Naive thymus-derived CD4-positive, alpha-beta T cell (primary cell): ENCODE data around the gene PLAAT4. TPM values are rescaled to one million over a fixed set of nuclear protein-coding genes. Genes with fewer than 3 reads are reported as not detected.
"Not testable (repeated sequence)": the region's sequence is repeated elsewhere in the genome, so short reads cannot be mapped to it uniquely, and the experiment has no call there.

Source experiments
- ATAC-seq: fragments of 150-1000 bp; cut with Tn5 transposase; 2 replicates; pipeline ENCODE4 v1.10.0; 2021; ENCODE audit warnings: mild to moderate bottlenecking, moderate library complexity
- CTCF ChIA-PET: fragments of 350-600 bp; sonication (Branson Sonifier 250); formaldehyde crosslinking; loops from one replicate; lab custom pipeline; 2021; ENCODE audit warnings: antibody characterized with exemption; lab: Charles Lee
- POLR2A ChIA-PET: fragments of 350-600 bp; sonication (Branson Sonifier 250); formaldehyde crosslinking; loops from one replicate; lab custom pipeline; 2021; ENCODE audit warnings: antibody characterized with exemption, inconsistent platforms; lab: Charles Lee
- DNase-seq, 9 donors: peaks; one replicate each; pipeline versions ENCODE4 v3.0.0 to v3.0.0-alpha.2; 2020 to 2022; ENCODE audit warnings: mixed read lengths in 1 of 9
- H3K27ac ChIP-seq: one replicate; pipeline ENCODE4 v1.7.0; 2013; ENCODE audit warnings: mild to moderate bottlenecking, low read depth, low read length, moderate library complexity
- H3K27me3 ChIP-seq, 2 donors: one replicate each; pipeline ENCODE4 v1.7.0; 2013; ENCODE audit warnings: low read length in 2 of 2, mild to moderate bottlenecking in 2 of 2, moderate library complexity in 2 of 2; ENCODE audit not compliant: control insufficient read depth in 2 of 2, insufficient read depth in 2 of 2
- H3K36me3 ChIP-seq, 3 experiments: 1 replicate in 2 of 3; 2 replicates in 1 of 3; pipeline ENCODE4 v1.7.0; 2013; ENCODE audit warnings: low read length in 3 of 3, mild to moderate bottlenecking in 3 of 3, moderate library complexity in 1 of 3; ENCODE audit not compliant: insufficient read depth in 3 of 3, control insufficient read depth in 2 of 3
- H3K4me1 ChIP-seq, 2 donors: one replicate each; pipeline ENCODE4 v1.7.0; 2013; ENCODE audit warnings: low read length in 2 of 2, mild to moderate bottlenecking in 2 of 2, moderate library complexity in 1 of 2; ENCODE audit not compliant: control insufficient read depth in 2 of 2, insufficient read depth in 2 of 2
- H3K4me3 ChIP-seq: 2 replicates; pipeline ENCODE4 v1.7.0; 2013; ENCODE audit warnings: mild to moderate bottlenecking, low read length
- H3K9me3 ChIP-seq, 3 experiments: 1 replicate in 2 of 3; 2 replicates in 1 of 3; pipeline ENCODE4 v1.7.0; 2013; ENCODE audit warnings: low read length in 3 of 3; ENCODE audit not compliant: control insufficient read depth in 2 of 3
- H3K27ac Mint-ChIP-seq, 9 donors: one replicate each; pipeline ENCODE4 v1.8.0; 2020 to 2022; ENCODE audit warnings: mixed read lengths in 9 of 9, mild to moderate bottlenecking in 8 of 9, moderate library complexity in 5 of 9, inconsistent platforms in 2 of 9
- H3K27me3 Mint-ChIP-seq, 5 donors: one replicate each; pipeline ENCODE4 v1.8.0; 2021 to 2022; ENCODE audit warnings: mixed read lengths in 5 of 5, mild to moderate bottlenecking in 1 of 5
- H3K36me3 Mint-ChIP-seq, 5 donors: one replicate each; pipeline ENCODE4 v1.8.0; 2020 to 2022; ENCODE audit warnings: mixed read lengths in 5 of 5, mild to moderate bottlenecking in 3 of 5, inconsistent platforms in 1 of 5
- H3K4me1 Mint-ChIP-seq, 7 donors: one replicate each; pipeline ENCODE4 v1.8.0; 2020 to 2022; ENCODE audit warnings: mixed read lengths in 7 of 7, mild to moderate bottlenecking in 3 of 7, inconsistent platforms in 1 of 7
- H3K4me3 Mint-ChIP-seq, 10 donors: one replicate each; pipeline ENCODE4 v1.8.0; 2020 to 2022; ENCODE audit warnings: mild to moderate bottlenecking in 10 of 10, mixed read lengths in 10 of 10, moderate library complexity in 6 of 10, inconsistent platforms in 2 of 10
- H3K9me3 Mint-ChIP-seq, 11 donors: one replicate each; pipeline ENCODE4 v1.8.0; 2020 to 2022; ENCODE audit warnings: mixed read lengths in 11 of 11, mild to moderate bottlenecking in 4 of 11, inconsistent platforms in 1 of 11, moderate library complexity in 1 of 11
- intact Hi-C, 2 donors: fragments of 100-400 bp; cut with micrococcal nuclease; formaldehyde crosslinking; loops; one replicate each; pipeline ENCODE4 v1.15.1; 2023
- polyA plus RNA-seq, 2 donors: library from polyadenylated mRNA; unstranded; fragments of 300-500 nt; fragmentation: Illumina TruSeq; gene quantifications; one replicate each; pipeline ENCODE4 v1.2.3, GENCODE V29; 2021
- total RNA-seq, 6 experiments: library from RNA in 5 of 6; stranded (reverse) in 5 of 6; gene quantifications; 1 replicate in 5 of 6; 2 replicates in 1 of 6; pipeline ENCODE4 v1.2.3 and lab custom pipeline; 2021 to 2026

PLAAT4 gene
- total and polyA plus RNA-seq, 7 experiments from 2014 or later: 96.2 to 468 (median 132) TPM

- H3K4me1 ChIP-seq: peaks cover 17 to 18% of the 10 kb centered on the region in 2 donors
- H3K9me3 ChIP-seq: no peaks in the 10 kb centered on the region
- peak overlapping the region in 2 of 10 donors; percentile 13 to 43 for H3K4me3 Mint-ChIP-seq
- intact Hi-C loops: loop anchor here in 1 of 2 donors (5.0 kb wide), 2 partner anchors 40 to 65 kb away; partner anchors contain the start of gene PLAAT3
- peaks cover 0 to 19% (median 0%) of the 10 kb centered on the region in 5 donors for H3K27me3 Mint-ChIP-seq
- no peak overlapping the region for H3K4me3 ChIP-seq
- no peaks in the 10 kb centered on the region for H3K27me3 ChIP-seq
- ATAC-seq: no peak
- ChIA-PET POLR2A (interaction anchor here (3.4 kb wide), 1 partner anchor 36 kb away, joined by 23 read pairs; the partner anchor contains the start of gene PLAAT4), CTCF (no interaction called here)
- peaks cover 23 to 49% (median 42%) of the 10 kb centered on the region in 7 donors for H3K4me1 Mint-ChIP-seq
- H3K27ac Mint-ChIP-seq: peak overlapping the region in 1 of 9 donors; percentile 31
- no peak for DNase-seq
- H3K27ac ChIP-seq: no peak overlapping the region
- no peaks in the 10 kb centered on the region for H3K36me3 ChIP-seq
- no peaks in the 10 kb centered on the region for H3K9me3 Mint-ChIP-seq
- H3K36me3 Mint-ChIP-seq: peaks cover 0 to 5% (median 0%) of the 10 kb centered on the region in 5 donors
These were observed 35.5 kb downstream of the PLAAT4 start for GRCh38 chr11:63572026-63572688.

GRCh38 chr11:63573881-63574855 lies 37.6 kb downstream of the PLAAT4 start:
- intact Hi-C loops: loop anchor here (1.0 to 5.0 kb wide), 7 partner anchors 10 to 95 kb away; partner anchors contain the start of genes PLAAT3 (in 1 of the 2) and PLAAT4 (in 1 of the 2)
- Mint-ChIP-seq H3K36me3 (peaks cover 0 to 10% (median 3%) of the 10 kb centered on the region in 5 donors), H3K27me3 (peaks cover 0 to 19% (median 0%) of the 10 kb centered on the region in 5 donors), H3K27ac (peak overlapping the region; percentile 81 to 99 (median 93)), H3K4me1 (peaks cover 18 to 40% (median 30%) of the 10 kb centered on the region in 7 donors), H3K9me3 (peaks cover 0 to 8% (median 3%) of the 10 kb centered on the region in 11 donors), H3K4me3 (peak overlapping the region; percentile 77 to 95 (median 88))
- H3K4me3 ChIP-seq: peak overlapping the region; percentile 43
- H3K27ac ChIP-seq: peak overlapping the region; percentile 33
- ChIA-PET POLR2A (interaction anchor here (0.5 to 3.4 kb wide), 8 partner anchors 8 to 742 kb away, joined by 3 to 23 read pairs (median 4); partner anchors contain the start of genes PLAAT4 and STX5), CTCF (interaction anchor here (0.9 to 2.9 kb wide), 4 partner anchors 10 to 95 kb away, joined by 3 to 9 read pairs (median 8); partner anchors contain the start of genes PLAAT2 and PLAAT4)
- peak; percentile 82 for ATAC-seq
- H3K36me3 ChIP-seq: no peaks in the 10 kb centered on the region
- H3K27me3 ChIP-seq: no peaks in the 10 kb centered on the region
- peak in 4 of 9 donors; percentile 30 to 41 (median 35) for DNase-seq
- H3K4me1 ChIP-seq: peaks cover 12 to 13% of the 10 kb centered on the region in 2 donors
- H3K9me3 ChIP-seq: no peaks in the 10 kb centered on the region

GRCh38 chr11:63574856-63575602 lies 38.4 kb downstream of the PLAAT4 start:
- Mint-ChIP-seq H3K4me1 (peaks cover 18 to 40% (median 30%) of the 10 kb centered on the region in 7 donors), H3K36me3 (peaks cover 0 to 16% (median 3%) of the 10 kb centered on the region in 5 donors), H3K4me3 (peak overlapping the region; percentile 77 to 95 (median 88)), H3K9me3 (peaks cover 0 to 13% (median 4%) of the 10 kb centered on the region in 11 donors), H3K27ac (peak overlapping the region; percentile 81 to 99 (median 93)), H3K27me3 (peaks cover 0 to 18% (median 0%) of the 10 kb centered on the region in 5 donors)
- intact Hi-C loops: loop anchor here (1.0 to 5.0 kb wide), 7 partner anchors 11 to 96 kb away; partner anchors contain the start of genes PLAAT3 (in 1 of the 2) and PLAAT4 (in 1 of the 2)
- Histone ChIP-seq H3K36me3 (no peaks in the 10 kb centered on the region), H3K27me3 (no peaks in the 10 kb centered on the region), H3K4me1 (peaks cover 12 to 13% of the 10 kb centered on the region in 2 donors), H3K27ac (peak overlapping the region; percentile 33), H3K9me3 (no peaks in the 10 kb centered on the region), H3K4me3 (peak overlapping the region; percentile 43)
- ATAC-seq (no peak), DNase-seq (no peak)
- CTCF ChIA-PET: interaction anchor here (2.4 to 2.9 kb wide), 2 partner anchors 38 to 96 kb away, joined by 9 read pairs; partner anchors contain the start of gene PLAAT4
- POLR2A ChIA-PET: interaction anchor here (0.5 to 3.4 kb wide), 6 partner anchors 20 to 743 kb away, joined by 3 to 23 read pairs (median 5); partner anchors contain the start of genes PLAAT4 and STX5

- H3K27me3 ChIP-seq, intact Hi-C loops, H3K27ac ChIP-seq, DNase-seq, H3K9me3 ChIP-seq, H3K27me3 Mint-ChIP-seq, POLR2A ChIA-PET, CTCF ChIA-PET, ATAC-seq, H3K4me3 ChIP-seq, H3K36me3 ChIP-seq: not testable (repeated sequence)
- peak overlapping the region in 1 of 9 donors; percentile 20 for H3K27ac Mint-ChIP-seq
- H3K9me3 Mint-ChIP-seq: peaks cover 6 to 35% (median 20%) of the 10 kb centered on the region in 11 donors
- peaks cover 21 to 44% (median 29%) of the 10 kb centered on the region in 7 donors for H3K4me1 Mint-ChIP-seq
- H3K36me3 Mint-ChIP-seq: peaks cover 7 to 38% (median 11%) of the 10 kb centered on the region in 5 donors
- peaks cover 12 to 17% of the 10 kb centered on the region in 2 donors for H3K4me1 ChIP-seq
- peak overlapping the region in 1 of 10 donors; percentile 17 for H3K4me3 Mint-ChIP-seq
These were observed 42.3 kb downstream of the PLAAT4 start for GRCh38 chr11:63578882-63579281.

- H3K27me3 Mint-ChIP-seq, H3K27me3 ChIP-seq, H3K9me3 ChIP-seq, H3K27ac ChIP-seq, H3K4me3 Mint-ChIP-seq, H3K4me3 ChIP-seq, H3K27ac Mint-ChIP-seq, H3K4me1 ChIP-seq, DNase-seq, intact Hi-C loops, POLR2A ChIA-PET, H3K36me3 ChIP-seq, ATAC-seq: not testable (repeated sequence)
- CTCF ChIA-PET: interaction anchor here (1.3 kb wide), 1 partner anchor 102 kb away, joined by 4 read pairs; no protein-coding TSS in a partner anchor
- Mint-ChIP-seq H3K4me1 (peaks cover 9 to 25% (median 12%) of the 10 kb centered on the region in 7 donors), H3K9me3 (peaks cover 6 to 35% (median 20%) of the 10 kb centered on the region in 11 donors), H3K36me3 (peaks cover 7 to 35% (median 11%) of the 10 kb centered on the region in 5 donors)
These were observed 44.6 kb downstream of the PLAAT4 start for GRCh38 chr11:63581224-63581623.
